GM12878 (cell line): ENCODE measurements around the gene IGF2R. TPM values are rescaled to one million over a fixed set of nuclear protein-coding genes. Genes with fewer than 3 reads are reported as not detected.

Experiments used
- ATAC-seq: fragments of 200-7000 bp; cut with Tn5 transposase; 3 replicates; pipeline ENCODE4 v1.9.1; 2020; ENCODE audit warnings: mild to moderate bottlenecking, moderate library complexity
- BruUV-seq: library from RNA; stranded (reverse); fragments of 400-500 nt; replicated peaks from 2 replicates; lab custom pipeline; 2021; lab: Mats Ljungman, UMichigan
- CTCF ChIA-PET: fragments of 300-600 bp; sonication (Branson Sonifier 250); formaldehyde crosslinking; extraction: SDS; loops from one replicate; lab custom pipeline; 2021; ENCODE audit warnings: inconsistent platforms; lab: Yijun Ruan, JAX
- POLR2A ChIA-PET: fragments of 350-600 bp; formaldehyde crosslinking; extraction: SDS; loops from one replicate; lab custom pipeline; 2021; ENCODE audit warnings: inconsistent platforms; lab: Charles Lee
- RAD21 ChIA-PET: fragments of 300-600 bp; sonication (Branson Sonifier 250); formaldehyde crosslinking; loops from one replicate; lab custom pipeline; 2023; ENCODE audit warnings: antibody characterized with exemption; ENCODE audit not compliant: unreplicated experiment; lab: Charles Lee
- SMC1A ChIA-PET: fragments of 300-600 bp; sonication (Branson Sonifier 250); formaldehyde crosslinking; loops from one replicate; lab custom pipeline; 2023; ENCODE audit not compliant: unreplicated experiment, uncharacterized antibody; lab: Charles Lee
- DNase-seq: peaks from one replicate; pipeline ENCODE4 v3.0.0-alpha.2; 2011; ENCODE audit warnings: low read depth, low spot score
- FAIRE-seq: peaks from 3 replicates; lab custom pipeline; 2011; peaks lifted over from hg19 to GRCh38; lab: Jason Lieb, UNC
- H2AFZ ChIP-seq: 2 replicates; pipeline ENCODE4 v1.6.0; 2011; ENCODE audit warnings: low read depth, low read length, control low read depth; ENCODE audit not compliant: control insufficient read depth
- H3K27ac ChIP-seq: 2 replicates; pipeline ENCODE4 v1.5.1; 2011; ENCODE audit warnings: control low read depth; ENCODE audit not compliant: control insufficient read depth, insufficient read depth
- H3K27me3 ChIP-seq, 2 experiments: replicated peaks in 1 of 2; 2 replicates each; pipeline versions ENCODE4 v1.6.0 to v1.6.1; 2011; ENCODE audit warnings: low read length in 1 of 2; ENCODE audit not compliant: control insufficient read depth in 2 of 2, insufficient read depth in 2 of 2
- H3K36me3 ChIP-seq, 2 experiments: 2 replicates each; pipeline ENCODE4 v1.5.1; 2011; ENCODE audit warnings: low read length in 1 of 2; ENCODE audit not compliant: control insufficient read depth in 2 of 2, insufficient read depth in 2 of 2
- H3K4me1 ChIP-seq: 2 replicates; pipeline ENCODE4 v1.6.1; 2011; ENCODE audit warnings: mild to moderate bottlenecking, low read length, moderate library complexity, mixed read lengths; ENCODE audit not compliant: control insufficient read depth, insufficient read depth
- H3K4me2 ChIP-seq: 2 replicates; pipeline ENCODE4 v1.6.0; 2011; ENCODE audit warnings: control low read depth; ENCODE audit not compliant: control insufficient read depth, insufficient read depth
- H3K4me3 ChIP-seq: fragments of 200-600 bp; sonication (generic); 2 replicates; pipeline ENCODE4 v1.5.1; 2016
- H3K79me2 ChIP-seq: 2 replicates; pipeline ENCODE4 v1.6.0; 2011; ENCODE audit warnings: low read length; ENCODE audit not compliant: control insufficient read depth, insufficient read depth
- H3K9ac ChIP-seq: 2 replicates; pipeline ENCODE4 v1.8.0; 2011; ENCODE audit warnings: low read length, control low read depth, mixed read lengths; ENCODE audit not compliant: control insufficient read depth, insufficient read depth
- H3K9me3 ChIP-seq: replicated peaks from 3 replicates; pipeline ENCODE4 v1.5.1; 2011; ENCODE audit warnings: mild to moderate bottlenecking, low read length; ENCODE audit not compliant: control insufficient read depth, insufficient read depth
- H4K20me1 ChIP-seq: 2 replicates; pipeline ENCODE4 v1.6.0; 2011; ENCODE audit not compliant: control insufficient read depth, insufficient read depth
- CHD1 ChIP-seq: IDR thresholded peaks from 2 replicates; pipeline ENCODE4 v1.6.1; 2012; ENCODE audit warnings: low read depth, low read length, improper control_type of control experiment
- NR2C2 ChIP-seq: IDR thresholded peaks from 2 replicates; pipeline ENCODE4 v1.6.1; 2011; ENCODE audit warnings: borderline replicate concordance, low read depth; ENCODE audit not compliant: control insufficient read depth, insufficient read length
- WGBS: methylation state at CpG from one replicate; pipeline ENCODE4 v1.1.6; 2016; ENCODE audit warnings: low lambda C conversion rate; ENCODE audit not compliant: insufficient replicate concordance, insufficient coverage; ENCODE audit errors: missing lambda C conversion rate; 5-methylcytosine and 5-hydroxymethylcytosine counted together
- in situ Hi-C: fragments of 300-500 bp; cut with MboI; formaldehyde crosslinking; loops from 9 replicates; pipeline ENCODE4 v1.14.3; 2018; ENCODE audit warnings: mixed read lengths
- intact Hi-C: fragments of 100-400 bp; cut with micrococcal nuclease; formaldehyde crosslinking; loops from one replicate; pipeline ENCODE4 v1.14.2; 2022; ENCODE audit not compliant: unreplicated experiment
- polyA plus RNA-seq, 11 experiments: library from polyadenylated mRNA; depleted of rRNA in 4 of 11; unstranded in 6 of 11; stranded (reverse) in 5 of 11; fragments of >200 nt; fragmentation: Nextera tagmentation in 4 of 11; fragmentation: Illumina TruSeq in 1 of 11; extraction: Ambion mirVana in 4 of 11; extraction: Trizol in 1 of 11; gene quantifications; 1 replicate in 1 of 11; 2 replicates in 10 of 11; pipeline versions ENCODE4 v1.2.1 to v1.2.3, GENCODE V29; 2011 to 2016; ENCODE audit warnings: inconsistent platforms in 2 of 11, missing spikeins in 2 of 11, low read depth in 1 of 11
- total RNA-seq, 4 experiments: library from RNA; depleted of rRNA in 3 of 4; stranded (reverse); fragments of >200 nt in 3 of 4; fragmentation: Illumina TruSeq in 1 of 4; extraction: Trizol in 1 of 4; gene quantifications; 2 replicates each; pipeline versions ENCODE4 v1.2.1 to v1.2.3, GENCODE V29; 2013 to 2021

The IGF2R gene
- total and polyA plus RNA-seq, 10 of the 15 experiments (the other 5 are each of a cell fraction or from before 2014, with no cell fraction given): 1.00 to 40.1 (median 16.8) TPM

GRCh38 chr6:160060920-160061447, 92.1 kb downstream of the IGF2R start:
- Histone ChIP-seq H3K36me3 (peaks cover 31 to 52% of the 10 kb centered on the region in 2 experiments), H3K4me3 (no peak overlapping the region), H3K4me2 (no peak overlapping the region), H2AFZ (no peak overlapping the region), H3K27me3 (no peaks in the 10 kb centered on the region), H3K4me1 (no peaks in the 10 kb centered on the region), H4K20me1 (no peaks in the 10 kb centered on the region; the same call in 1 of the 2 replicates), H3K9me3 (no peaks in the 10 kb centered on the region), H3K9ac (no peak overlapping the region)
- FAIRE-seq (no peak), ATAC-seq (no peak), DNase-seq (no peak)
- ChIA-PET CTCF (no interaction called here), RAD21 (interaction anchor here (1.0 kb wide), 1 partner anchor 12 kb away, joined by 4 read pairs; no protein-coding TSS in a partner anchor), SMC1A (no interaction called here), POLR2A (no interaction called here)
- intact Hi-C loops: no loop called here
- in situ Hi-C loops: no loop called here
- no TSS peak for BruUV-seq
- WGBS: 90% methylated on average over 4 of the region's 4 CpGs
- TF ChIP-seq NR2C2: no peak
- TF ChIP-seq, all 136 proteins: peak for 0
- H3K27ac ChIP-seq: no peak overlapping the region
- no peaks in the 10 kb centered on the region for H3K79me2 ChIP-seq

DNA sequence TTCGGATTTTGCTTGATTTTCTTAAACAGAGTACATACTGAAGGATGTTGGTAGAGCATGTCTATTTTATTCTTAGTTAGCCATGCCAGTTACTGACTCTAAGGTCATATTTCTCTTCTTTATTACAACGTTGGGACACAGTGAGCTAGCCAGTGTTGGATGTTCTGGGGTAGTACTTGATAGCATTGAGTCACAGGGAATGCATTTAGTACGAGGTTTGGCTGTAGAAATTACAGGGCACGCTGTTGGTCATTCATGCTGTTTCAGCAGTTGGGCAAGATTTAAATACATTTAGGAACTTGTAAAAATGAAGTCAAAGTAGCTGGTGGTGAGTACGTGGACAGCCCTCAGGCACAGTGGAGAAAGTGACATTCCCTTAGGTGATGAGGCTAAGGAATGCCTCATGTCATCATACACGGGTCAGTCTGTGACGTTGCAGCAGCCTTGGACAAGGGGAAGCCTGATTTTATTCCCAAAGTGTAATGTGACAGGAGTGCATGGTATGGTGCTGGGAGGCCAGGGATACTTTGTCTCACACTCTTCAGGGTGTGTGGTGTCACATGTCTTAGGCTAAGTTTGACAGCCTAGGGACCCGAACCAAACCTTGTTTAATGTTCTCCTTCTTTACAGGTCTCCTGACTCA, 95.0 kb downstream of the IGF2R start:
- H3K4me2 ChIP-seq: no peak overlapping the region
- no peak overlapping the region for H2AFZ ChIP-seq
- H3K4me1 ChIP-seq: peaks cover 8% of the 10 kb centered on the region
- no TSS peak for BruUV-seq
- ChIA-PET CTCF (no interaction called here), RAD21 (no interaction called here), SMC1A (interaction anchor here (1.0 kb wide), 1 partner anchor 9 kb away, joined by 3 read pairs; no protein-coding TSS in a partner anchor), POLR2A (no interaction called here)
- no peaks in the 10 kb centered on the region; the same call in 1 of the 2 replicates for H4K20me1 ChIP-seq
- H3K36me3 ChIP-seq: peaks cover 28 to 46% of the 10 kb centered on the region in 2 experiments
- no peak overlapping the region for H3K4me3 ChIP-seq
- H3K9me3 ChIP-seq: no peaks in the 10 kb centered on the region
- H3K9ac ChIP-seq: no peak overlapping the region
- H3K79me2 ChIP-seq: no peaks in the 10 kb centered on the region
- no peak for ATAC-seq
- 90% methylated on average over 8 of the region's 8 CpGs for WGBS
- intact Hi-C loops (no loop called here), in situ Hi-C loops (no loop called here)
- no peak for DNase-seq
- H3K27me3 ChIP-seq: no peaks in the 10 kb centered on the region
- H3K27ac ChIP-seq: no peak overlapping the region
- FAIRE-seq: no peak
- TF ChIP-seq CHD1: no peak
